GM18873 (cell line): ENCODE measurements around the gene TROAP.
A peak's percentile ranks its signal among the peaks of the same experiment; 100 is the strongest.

Experiments used
- ATAC-seq: cut with Tn5 transposase; IDR thresholded peaks from one replicate; pipeline ENCODE4 v1.9.1; 2021; ENCODE audit warnings: mild to moderate bottlenecking, moderate library complexity, moderate number of reproducible peaks; ENCODE audit not compliant: unreplicated experiment, low FRiP score

The TROAP gene

DNA sequence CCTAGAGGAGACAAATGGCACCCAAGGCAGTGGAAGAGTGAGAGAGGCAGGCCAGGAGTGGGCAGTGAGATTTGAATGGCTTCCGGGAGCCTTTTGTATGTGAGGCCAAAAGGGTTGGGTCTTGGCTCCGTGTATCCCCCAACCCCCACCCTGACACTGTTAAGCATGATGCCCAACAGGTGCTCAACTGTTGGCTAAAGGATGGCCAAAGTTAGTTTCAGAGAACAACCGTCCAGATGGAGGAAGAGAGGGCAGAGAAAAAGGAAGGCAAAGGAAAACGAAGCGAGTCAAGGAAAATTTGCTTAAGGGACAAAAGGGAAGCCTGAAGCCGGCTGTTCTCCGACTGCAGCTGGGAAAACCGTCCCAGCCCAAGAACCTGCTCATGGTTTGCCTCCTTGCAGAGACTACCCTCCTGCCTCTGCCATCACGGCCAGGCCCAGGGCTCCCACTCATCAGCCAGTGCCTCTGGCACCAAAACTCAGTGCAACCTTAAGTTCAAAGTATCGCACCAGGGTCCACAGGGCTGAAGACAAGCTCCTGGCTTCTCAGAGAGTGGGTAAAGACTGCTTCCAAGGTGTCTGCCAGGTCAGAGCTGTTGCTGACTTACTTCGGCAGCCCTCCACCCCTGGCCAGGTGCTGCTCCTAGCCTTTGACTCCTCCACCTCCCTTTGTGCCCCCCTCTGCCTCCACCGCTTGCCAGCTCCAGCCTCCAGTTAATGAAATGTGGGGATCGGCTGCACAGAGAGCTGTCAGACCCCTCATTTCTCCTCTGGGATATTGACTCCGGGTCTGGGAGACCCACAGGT is 18.1 kb downstream of the TROAP start:
- no peak for ATAC-seq

DNA sequence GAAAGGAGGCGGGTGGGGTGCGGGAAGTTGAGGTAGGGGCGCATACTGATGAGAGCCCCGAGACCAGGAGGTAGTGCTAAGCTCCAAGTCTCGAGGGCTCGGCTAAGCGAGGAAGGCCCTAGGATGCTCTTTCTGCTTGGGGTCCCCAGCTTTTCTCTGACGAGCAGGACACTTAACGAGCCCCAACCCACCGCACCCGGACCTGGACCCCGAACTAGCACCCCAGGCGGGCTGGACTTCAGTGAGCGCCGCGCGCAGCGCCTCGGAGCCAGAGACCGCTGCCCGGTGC is 18.7 kb downstream of the TROAP start:
- no peak for ATAC-seq

DNA sequence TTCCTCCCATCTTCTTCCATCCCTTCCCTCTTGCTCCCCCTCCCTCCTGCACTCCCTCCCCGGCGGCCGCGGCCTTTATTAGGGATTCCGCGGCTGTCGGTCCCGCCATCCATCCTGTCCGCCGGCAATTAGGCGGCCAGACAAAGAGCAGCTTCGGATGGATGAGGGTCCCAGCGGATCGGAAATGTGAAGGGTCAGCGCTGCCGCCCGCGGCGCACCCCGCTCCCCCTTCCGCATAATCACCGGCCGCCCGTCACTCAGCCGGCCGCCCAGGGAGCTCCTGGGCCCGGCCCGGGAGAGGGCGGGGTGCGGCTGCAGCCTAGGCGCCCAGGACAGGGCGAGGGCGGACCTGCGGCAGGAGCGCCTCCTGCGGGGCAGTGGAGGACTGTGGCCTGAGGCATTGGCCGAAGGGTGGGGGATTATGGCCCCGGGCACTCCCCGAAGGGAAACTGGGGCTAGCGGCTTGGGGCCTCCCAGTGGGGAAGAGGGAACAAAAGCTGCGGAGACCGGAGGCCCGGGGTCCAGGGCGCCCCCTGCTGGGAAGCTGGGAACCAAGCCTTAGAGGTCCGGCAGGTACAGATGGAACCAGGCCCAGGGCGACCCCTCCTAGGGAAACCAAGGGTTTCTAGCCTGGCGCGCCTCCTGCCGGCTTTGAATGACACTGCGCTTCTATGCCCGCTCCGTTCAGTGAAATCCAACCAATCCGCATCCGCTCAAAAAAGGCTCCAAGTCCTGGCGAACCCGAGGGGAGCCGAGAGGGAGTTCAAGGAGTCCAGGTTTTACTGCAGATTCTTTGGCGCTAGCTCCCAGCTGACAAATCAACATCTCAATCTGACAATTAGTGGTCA is 19.2 kb downstream of the TROAP start:
- ATAC-seq: peak; percentile 50

DNA sequence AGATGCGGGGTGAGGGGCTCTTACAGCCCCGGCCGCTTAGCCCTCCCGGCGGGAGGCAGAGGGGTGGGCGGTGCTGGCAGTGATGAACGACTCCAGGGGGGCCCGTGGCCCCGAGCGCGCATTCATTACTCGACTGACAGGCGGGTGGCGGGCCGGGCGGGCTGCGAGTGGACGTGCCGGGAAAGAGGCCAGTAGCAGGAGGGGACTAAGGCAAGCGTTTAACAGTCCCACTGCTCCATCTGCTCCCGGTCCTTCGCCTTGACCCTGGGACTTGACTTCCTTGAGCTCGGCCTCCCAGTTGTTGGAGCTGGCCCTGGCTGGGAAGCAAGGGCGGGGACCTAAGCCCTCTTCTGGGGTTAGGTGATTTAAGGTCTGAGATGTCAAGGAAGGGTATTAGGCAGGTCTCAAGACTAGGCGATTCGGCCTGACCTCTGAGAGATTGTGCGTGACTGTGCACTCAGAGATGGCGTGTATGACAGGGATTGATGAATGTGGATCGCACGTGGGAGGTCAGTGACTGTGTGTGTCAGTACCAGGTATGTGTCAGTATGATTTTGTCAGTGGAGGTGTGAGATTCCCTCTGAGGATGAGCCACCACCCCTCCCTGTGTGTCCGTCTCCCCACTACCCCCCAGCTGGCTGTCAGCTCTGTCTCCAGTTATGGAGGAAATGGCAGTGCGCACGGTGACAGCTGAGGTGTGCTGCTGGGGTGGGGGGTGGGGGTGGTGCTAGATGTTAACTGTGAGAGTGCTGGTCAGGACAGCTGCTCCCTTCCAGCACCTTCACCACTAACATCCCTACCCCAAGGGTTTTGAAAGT is 20.1 kb downstream of the TROAP start:
- ATAC-seq: no peak

DNA sequence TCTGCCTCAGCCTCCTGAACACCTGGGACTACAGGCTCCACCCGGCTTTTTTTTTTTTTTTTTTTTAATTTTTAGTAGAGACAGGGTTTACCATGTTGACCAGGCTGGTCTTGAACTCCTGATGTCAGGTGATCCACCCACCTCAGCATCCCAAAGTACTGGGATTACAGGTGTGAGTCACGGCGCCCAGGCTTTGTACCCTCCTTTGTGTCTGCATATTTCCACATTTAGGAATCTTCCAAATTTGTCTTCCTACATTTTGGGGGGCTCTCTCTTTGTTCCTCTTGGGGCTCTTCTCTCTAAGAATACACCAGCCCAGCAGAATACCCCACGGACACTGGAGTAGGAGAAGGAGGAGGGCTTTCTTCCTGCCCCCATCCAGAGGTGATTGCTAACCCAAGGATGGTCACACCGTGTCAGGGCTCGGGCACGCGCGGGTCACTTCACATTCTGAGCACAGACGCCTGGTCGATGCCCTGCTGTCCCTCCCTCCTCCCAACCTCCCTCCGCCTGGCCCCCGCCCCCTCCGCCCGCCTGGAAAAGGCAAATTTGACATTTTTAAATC is 21.5 kb downstream of the TROAP start:
- ATAC-seq: no peak

DNA sequence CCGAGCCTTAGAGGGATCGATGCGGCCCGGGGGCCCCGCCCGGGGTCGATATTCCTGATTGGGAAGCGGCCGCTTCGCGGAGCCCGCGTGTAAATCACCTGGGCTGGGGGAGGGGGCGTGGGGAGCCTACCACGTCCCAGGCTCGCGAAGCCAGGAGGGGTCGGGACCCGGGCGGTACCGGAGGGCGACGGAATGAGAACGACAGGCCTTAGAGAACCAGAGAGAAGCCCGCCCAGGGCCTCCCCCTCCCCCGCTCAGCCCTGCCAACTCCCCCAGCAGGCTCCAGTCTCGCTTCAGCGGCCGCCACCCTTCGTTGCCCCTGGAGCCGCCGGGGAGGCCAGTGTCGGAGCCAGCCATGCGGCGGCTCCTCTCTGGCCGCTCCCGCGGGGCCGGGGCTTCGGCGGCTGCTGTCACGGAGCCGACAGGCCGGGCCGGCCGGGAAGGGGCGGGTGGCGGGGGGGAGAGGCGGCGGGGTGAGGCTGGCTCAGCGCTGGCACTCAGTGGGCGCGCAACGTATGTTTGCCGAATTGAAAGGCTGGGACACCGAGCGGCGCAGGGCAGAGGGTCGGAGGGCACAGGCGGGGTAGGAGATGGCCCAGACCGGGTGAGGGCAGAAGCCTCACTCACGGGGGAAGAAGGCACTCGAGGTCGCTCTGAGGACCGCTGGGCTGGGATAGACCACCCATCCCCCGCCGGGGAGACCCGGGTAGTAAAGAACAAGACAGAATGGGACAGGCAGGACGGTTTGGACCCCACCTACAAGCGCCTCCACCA is 22.2 kb downstream of the TROAP start:
- ATAC-seq: no peak

DNA sequence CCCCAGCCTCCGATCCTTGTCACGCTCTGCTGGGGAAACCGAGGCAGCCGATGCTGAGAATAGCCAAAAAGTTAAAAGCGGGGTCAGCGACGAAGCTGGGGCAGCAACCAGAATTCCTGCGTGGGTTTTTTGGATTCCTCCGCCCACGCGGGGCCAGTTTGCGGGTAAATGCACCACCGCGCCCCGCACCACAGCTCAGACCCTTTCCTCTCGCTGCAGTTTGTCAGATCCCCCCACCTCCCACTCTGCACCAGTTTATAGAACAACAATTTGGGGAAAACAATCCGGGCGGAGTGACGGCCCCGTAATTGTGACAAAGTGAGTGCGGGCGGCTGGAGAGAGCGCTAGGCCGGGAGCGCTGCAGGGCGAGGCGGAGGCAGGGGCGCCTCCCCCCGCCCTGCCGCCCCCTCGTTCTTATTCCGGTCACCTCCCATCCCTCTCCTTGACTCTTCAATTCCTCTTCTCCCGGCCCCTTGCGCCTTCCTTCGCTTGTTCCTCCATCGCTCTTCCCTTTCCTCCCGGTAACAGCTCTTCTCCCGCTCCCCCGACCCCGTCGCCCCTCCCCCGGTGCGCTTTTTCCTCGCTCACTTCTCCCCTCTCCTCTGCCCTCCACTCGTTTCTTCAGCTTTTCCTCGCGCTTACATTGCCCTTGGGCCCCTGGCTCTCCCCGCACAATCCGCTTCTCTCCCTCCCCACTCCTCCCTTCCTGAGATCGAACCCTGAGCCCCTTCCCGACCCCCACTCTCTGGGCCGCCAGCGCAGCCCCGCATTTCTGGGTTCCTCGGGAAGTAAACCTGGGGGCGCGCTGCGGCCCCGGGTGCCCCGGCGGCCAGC is 23.0 kb downstream of the TROAP start:
- no peak for ATAC-seq

DNA sequence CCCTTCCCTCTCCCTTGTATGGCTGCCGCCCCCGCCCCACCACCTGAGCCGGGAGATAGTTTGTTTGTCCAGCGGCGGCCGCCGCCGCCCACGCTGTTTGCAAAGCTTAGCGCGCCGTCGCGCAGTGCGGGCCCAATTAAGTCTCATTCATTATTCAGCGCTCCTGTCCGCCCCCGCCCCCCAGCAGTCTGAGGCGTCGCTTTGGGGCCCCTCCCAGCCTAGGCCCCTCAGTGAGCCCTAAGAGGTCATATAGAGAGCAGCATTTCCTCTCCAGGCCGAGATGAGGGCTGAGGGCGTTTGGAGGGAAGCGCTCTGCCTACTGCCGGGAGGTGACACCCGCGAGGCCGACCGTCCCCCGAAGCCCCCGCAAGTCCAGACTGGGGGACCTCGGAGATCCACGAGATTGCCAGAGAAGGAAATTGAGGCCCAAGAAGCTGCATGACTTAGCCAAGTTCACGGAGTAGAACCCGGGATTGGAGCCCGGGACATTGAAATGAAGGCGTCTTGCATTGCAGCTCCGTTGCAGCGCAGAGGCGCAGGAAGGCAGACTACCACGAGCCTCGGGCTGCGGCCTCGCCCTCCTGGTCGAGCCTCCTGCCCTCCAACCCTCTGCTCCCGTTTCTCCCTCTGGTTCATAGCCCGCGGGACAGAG is 23.7 kb downstream of the TROAP start, which contains the start of gene DNAJC22:
Gene DNAJC22, plus strand, starts transcription at position 230 of the 652 bp plus-strand sequence. CDS start 1,985 bp downstream, outside the sequence.
- no peak for ATAC-seq

DNA sequence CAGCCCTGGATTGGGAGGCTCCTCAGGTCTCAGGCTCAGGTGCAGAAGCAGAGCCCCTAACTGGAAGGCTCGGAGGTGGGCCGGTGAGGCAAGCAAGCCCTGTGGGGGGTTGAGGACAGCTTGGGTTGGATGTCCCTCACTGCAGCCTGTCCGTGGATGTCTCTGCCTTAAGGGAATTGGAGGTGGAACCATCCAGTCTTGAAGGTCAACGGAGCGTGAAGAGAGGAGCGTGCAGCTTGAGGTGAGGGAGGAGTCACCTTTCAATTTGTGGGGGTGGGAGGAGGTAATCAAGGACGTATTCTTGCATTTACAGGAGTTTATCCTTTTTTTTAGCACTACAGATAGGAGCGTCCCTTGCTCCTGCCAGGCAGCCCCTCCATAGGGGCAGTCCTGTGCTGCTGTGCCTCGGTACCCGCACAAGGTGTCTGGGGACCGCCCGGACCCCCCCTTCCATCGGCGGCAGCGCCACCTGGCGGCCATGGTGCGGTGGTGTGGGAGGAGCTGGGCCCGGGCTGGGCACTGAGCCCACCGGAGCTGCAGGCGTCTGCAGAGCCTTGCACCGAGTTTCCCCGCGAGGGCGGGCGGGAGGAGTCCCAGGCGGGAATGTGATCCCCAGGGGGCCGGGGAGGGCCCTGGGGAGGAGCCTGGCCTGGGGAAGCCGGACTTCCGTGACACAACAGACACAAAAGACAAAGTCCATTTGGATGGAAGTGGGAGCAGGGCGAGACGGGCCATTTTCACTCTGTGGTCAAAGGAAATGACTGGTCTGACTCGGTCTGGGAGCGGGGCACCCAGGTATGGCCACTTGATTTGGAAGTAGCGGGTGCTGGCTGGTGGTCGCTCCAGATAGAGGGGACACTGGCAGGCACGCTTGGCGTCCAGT is 24.5 kb downstream of the TROAP start:
- ATAC-seq: no peak

DNA sequence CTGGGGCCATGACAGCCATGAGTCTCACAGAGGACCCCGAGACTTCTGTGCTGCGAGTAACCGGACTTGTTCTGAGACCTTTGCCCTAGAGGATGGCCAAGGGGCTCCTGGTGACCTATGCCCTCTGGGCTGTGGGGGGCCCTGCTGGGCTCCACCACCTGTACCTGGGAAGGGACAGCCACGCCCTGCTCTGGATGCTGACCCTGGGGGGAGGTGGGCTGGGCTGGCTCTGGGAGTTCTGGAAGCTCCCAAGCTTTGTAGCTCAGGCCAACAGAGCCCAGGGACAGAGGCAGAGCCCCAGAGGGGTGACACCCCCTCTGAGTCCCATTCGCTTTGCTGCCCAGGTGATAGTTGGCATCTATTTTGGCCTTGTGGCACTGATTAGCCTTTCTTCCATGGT is 25.7 kb downstream of the TROAP start:
- no peak for ATAC-seq

DNA sequence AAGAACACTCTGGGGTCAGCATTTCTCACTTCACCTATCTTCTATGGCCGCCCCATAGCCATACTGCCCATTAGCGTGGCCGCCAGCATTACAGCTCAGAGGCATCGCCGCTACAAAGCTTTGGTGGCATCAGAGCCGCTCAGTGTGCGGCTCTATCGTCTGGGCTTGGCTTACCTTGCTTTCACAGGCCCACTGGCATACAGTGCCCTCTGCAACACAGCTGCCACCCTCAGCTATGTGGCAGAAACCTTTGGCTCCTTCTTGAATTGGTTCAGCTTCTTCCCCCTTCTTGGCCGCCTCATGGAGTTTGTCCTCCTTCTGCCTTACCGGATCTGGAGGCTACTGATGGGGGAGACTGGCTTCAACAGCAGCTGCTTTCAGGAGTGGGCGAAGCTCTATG is 26.2 kb downstream of the TROAP start:
- ATAC-seq: no peak

DNA sequence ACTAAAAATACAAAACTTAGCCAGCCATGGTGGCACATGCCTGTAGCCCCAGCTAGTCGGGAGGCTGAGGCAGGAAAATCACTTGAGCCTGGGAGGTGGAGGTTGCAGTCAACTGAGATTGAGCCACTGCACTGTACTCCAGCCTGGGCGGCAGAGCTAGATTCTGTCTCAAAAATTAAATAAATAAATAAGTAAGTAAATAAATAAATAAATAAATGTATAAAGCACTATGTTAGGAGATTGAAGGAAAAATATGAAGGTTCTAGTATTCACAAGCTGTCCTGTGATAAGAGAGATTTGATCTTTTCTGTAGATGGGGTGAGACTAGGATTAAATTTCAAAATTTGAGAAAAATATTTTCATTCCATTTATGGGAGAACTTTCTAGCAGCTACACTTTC is 29.3 kb downstream of the TROAP start:
- ATAC-seq: no peak

DNA sequence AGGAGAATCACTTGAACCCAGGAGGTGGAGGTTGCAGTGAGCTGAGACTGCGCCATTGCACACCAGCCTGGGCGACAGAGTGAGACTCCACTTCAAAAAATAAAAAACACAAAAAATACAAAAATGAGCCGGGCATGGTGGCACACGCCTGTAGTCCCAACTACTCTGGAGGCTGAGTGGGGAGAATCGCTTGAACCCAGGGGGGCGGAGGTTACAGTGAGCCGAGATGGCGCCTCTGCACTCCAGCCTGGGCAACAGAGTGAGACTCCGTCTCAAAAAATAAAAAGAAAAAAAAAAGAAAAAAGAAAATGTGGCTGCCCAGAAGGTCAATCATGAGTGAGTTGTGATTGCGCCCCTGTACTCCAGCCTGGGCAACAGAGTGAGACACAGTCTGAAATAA is 32.9 kb downstream of the TROAP start:
- ATAC-seq: no peak

DNA sequence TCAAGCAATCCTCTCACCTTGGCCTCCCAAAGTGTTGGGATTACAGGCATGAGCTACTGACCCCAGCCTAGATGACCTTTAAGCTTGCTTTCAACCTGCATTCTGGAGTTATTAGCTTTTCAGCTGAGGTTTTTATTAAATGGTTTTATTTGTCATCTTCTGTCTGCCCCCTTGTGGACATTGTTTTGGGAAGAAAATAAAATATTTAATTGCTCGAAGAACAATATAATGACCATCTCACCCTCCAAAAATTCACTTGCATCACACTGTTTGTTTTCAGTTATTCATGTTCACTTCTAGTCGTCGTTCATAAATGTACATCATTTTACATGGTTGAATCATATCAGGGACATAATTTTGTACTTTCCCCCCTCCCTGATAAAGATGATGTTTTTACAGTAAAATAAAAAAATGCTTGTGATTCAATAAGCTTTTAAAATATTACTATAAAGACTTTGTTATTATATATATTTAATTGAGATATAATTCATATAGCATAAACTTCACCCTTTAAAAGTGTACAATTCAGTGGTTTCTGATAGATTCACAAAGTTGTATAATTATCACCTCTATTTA is 34.1 kb downstream of the TROAP start:
- no peak for ATAC-seq

DNA sequence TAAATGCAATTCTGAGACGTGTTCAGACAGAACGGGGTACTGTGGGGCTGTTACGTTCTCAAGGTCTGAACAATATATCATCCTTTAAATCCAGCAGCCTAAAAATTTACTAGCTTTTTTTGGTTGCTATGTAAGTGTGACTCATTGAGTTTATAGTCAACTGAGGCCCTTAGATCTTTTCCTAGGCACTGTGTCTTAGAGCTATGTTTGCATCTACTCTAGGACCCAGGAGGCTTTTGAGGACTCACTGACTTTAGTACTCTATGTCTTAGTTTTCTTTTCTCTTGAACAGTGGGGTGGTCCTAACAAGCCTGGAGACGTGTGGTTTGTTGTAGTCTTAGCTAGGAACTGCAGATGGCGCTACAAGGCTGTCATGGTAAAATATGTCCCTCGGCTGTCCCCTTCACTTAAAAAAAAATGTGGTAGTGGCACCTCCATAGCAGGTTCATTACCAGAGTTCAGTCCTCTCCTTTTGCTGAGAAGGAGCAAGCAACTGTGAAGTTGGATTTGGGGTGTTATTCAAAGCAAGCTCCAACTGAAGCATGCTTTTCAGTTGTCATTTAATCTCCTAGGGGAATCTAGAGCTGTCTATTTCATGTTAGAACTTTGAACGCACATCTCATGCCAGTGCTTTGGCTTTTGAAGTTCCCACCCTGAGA is 35.6 kb downstream of the TROAP start:
- no peak for ATAC-seq

DNA sequence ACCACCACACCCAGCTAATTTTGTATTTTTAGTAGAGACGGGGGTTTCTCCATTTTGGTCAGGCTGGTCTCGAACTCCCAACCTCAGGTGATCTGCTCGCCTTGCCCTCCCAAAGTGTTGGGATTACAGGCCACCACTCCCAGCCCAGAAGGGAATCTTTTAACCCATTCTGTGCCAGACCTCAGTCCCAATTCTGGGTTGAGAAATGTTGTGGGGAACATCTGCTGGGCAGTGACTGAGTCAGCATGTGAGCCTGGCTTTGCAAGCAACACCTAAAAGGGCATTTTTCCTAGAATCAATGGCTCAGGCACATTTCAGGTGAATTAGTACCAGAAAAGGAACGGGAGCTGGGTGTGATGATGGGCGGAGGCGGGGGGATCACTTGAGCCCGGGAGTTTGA is 36.6 kb downstream of the TROAP start:
- no peak for ATAC-seq

DNA sequence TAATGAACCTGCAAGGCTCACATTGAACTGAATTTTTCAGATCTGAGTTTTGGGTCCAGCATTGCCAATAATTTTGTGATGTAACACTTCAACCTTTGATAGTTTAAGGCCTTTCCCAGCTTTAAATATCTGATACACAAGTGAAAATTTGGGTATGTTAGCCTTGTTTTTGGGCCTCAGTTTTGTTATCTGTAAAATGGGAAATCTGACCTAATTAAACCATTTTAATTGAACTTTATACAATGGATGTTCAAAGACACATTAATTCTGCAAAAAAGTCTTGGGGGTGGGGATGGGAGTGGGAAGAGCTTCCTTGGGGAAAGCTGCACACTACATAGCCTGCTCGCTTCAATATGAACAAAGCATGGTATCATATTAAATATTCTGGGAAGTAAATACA is 39.0 kb downstream of the TROAP start:
- no peak for ATAC-seq
